GM12873 (cell line): ENCODE data around the gene PALLD.

Experiments used
- TF ChIP-seq, protein P1 (sequence below): IDR thresholded peaks from 2 replicates; pipeline ENCODE4 v1.5.1; 2012; ENCODE audit warnings: low read depth, mild to moderate bottlenecking, moderate library complexity, low read length, control low read depth; ENCODE audit not compliant: insufficient read depth; ENCODE audit errors: missing control alignments

The PALLD gene

DNA sequence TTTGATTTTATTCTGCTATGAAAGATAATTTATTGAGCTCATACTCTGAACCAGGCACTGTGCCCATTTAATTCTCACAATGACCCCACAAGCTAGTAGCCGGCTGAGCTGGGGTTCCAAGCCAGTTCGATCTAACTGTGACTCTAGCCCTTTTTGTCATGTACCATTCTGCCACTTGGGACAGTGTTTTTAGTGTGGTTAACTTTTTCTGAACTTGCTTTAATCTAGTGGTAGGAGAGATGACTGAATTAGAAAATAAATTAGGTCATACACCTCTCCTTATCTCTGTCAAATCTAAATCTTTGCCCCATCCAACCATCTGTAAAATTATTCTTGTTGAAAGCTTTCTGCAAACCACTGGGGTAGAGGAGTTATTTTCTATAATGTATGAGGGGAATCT is 377.2 kb downstream of the PALLD start:
- TF ChIP-seq, protein P1, sequence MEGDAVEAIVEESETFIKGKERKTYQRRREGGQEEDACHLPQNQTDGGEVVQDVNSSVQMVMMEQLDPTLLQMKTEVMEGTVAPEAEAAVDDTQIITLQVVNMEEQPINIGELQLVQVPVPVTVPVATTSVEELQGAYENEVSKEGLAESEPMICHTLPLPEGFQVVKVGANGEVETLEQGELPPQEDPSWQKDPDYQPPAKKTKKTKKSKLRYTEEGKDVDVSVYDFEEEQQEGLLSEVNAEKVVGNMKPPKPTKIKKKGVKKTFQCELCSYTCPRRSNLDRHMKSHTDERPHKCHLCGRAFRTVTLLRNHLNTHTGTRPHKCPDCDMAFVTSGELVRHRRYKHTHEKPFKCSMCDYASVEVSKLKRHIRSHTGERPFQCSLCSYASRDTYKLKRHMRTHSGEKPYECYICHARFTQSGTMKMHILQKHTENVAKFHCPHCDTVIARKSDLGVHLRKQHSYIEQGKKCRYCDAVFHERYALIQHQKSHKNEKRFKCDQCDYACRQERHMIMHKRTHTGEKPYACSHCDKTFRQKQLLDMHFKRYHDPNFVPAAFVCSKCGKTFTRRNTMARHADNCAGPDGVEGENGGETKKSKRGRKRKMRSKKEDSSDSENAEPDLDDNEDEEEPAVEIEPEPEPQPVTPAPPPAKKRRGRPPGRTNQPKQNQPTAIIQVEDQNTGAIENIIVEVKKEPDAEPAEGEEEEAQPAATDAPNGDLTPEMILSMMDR, result no peak

DNA sequence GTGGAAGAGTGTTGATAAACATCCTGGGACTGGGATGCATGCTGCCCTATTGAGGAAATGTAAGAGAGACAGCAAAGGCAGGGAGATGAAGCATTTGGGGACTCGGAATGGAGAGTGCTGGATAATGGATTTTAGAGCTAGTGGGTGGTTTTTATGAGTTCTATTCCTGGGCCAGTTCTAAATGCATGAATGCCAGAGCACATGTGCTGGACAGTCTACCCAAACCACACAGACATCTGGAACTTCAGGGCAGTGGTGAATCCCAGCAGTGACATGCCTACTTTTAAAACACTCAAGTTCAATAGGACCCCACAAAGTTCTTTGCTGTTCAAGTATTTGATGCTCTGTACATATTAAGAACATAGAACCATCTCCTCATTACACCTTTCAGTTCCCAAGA is 379.3 kb downstream of the PALLD start:
- TF ChIP-seq, protein P1, result no peak

DNA sequence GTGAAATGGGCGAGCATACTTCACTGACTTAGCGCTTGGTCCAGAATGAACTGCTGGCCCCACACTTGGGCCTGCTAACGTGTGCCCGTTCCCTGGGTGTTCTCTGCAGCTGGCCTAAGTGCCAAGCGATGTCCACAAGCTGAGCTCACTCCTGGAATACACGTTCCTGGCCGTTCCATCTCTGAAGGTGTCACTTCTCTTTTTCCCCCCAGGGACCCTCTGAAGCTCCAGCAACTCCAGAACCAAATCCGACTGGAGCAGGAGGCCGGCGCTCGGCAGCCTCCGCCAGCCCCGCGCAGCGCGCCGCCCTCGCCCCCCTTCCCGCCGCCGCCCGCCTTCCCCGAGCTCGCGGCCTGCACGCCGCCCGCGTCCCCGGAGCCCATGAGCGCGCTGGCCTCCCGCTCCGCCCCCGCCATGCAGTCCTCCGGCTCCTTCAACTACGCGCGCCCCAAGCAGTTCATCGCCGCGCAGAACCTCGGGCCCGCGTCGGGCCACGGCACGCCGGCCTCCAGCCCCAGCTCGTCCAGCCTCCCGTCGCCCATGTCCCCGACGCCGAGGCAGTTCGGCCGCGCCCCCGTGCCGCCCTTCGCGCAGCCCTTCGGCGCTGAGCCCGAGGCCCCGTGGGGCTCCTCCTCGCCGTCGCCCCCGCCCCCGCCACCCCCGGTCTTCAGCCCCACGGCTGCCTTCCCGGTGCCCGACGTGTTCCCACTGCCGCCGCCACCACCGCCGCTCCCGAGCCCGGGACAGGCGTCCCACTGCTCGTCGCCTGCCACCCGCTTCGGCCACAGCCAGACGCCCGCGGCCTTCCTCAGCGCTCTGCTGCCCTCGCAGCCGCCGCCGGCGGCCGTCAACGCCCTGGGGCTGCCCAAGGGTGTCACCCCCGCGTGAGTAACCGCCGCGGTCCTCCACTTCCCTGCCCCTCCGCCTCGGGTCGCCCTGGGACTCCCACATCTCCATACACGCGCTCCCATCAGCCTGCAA is 380.9 kb downstream of the PALLD start:
- TF ChIP-seq, protein P1, result no peak

DNA sequence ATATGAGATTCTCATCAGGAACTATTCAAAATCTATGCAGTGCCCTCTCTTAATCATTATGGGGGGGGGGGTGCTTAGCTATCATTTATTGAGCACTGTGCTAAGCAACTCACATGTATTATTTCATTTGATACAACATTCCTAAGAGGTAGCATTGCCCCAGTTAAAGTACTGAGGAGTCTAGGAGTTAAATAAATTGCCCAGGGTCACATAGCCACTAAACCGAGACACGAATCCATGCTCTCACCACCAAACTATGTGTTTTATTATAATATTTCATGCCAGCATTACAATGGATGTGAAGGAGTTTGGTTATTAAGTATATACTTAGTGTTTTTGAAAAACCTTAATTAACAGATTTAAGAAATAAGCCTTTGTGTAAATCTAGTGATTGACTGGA is 381.8 kb downstream of the PALLD start:
- TF ChIP-seq, protein P1, result no peak

DNA sequence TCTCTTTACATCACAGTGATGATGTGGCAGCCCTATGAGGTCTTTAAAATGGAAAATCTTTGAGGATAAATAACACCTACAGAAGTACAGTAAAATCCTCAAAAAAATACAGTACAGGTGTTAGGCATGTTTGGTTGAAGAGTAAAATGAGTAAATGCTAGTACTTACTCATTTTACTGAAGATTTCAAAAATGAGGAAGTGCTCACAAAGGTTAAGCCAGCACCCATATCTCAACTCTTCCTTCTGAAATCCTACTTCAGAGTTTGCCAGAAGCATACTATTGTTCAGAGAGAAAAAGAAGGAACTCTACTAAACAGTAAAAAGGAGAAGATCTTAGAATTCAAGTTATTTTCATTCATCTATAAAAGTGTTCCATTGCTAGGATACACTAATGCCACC is 382.3 kb downstream of the PALLD start:
- TF ChIP-seq, protein P1, result no peak

DNA sequence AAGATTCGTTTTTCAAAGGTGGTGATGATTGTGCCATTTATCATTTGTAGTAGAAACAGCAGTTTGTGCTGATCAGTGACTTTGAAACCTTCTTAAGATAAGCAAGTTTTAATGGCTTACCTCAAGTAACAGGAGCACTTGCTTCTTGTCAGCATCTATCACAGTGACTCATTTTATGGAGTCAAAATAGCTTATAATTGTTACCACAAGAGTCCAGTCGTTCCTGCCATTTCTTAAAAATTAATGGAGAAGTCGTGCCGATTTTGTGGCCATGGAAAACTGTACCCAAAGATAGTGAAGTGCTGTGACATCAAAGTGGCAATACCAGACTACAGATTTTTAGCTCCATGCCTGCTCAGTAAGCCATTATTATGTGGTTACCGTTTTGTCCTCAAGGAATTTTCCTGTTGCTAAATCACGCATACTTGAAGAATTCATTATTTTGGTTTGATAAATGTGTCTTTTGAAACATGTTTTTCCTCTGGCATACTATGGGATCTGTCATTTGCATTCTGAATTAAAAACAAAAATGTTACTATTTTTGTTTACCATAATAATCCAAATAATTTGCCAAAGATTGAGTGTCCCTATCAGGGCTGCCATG is 383.3 kb downstream of the PALLD start:
- TF ChIP-seq, protein P1, result no peak

DNA sequence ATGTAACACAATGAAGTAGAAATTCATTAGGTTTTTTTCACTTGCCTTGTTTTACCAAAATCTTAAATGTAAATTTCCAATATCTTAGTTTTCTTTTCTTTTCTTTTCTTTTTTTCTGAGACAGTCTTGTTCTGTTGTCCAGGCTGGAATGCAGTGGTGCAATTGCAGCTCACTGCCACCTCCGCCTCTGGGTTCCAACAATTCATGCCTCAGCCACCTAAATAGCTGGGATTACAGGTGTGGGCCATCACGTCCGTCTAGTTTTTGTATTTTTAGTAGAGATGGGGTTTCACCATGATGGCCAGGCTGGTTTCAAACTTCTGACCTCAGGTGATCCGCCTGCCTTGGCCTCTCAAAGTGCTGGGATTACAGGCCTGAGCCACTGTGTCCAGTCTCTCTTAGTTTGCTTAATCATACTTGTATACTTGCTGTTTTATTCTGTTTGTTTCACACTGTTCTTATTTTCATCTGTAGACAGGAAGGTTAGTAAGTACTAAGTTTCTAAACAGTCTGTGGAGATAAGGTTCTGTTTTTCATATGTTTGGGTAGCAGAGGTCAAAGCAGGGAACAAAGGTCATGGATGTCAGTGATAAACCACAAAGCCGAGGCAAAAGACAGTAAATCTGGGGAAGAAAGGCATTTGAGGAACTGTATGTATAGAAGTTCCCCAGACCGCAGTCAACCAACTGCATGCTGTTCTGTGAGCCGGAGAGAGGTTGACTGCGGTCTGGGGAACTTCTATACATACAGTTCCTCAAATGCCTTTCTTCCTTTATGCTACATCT is 384.2 kb downstream of the PALLD start:
- TF ChIP-seq, protein P1, result no peak
